Caki2 (cell line): ENCODE measurements around the gene HSPB9. TPM values are rescaled to one million over a fixed set of nuclear protein-coding genes. Genes with fewer than 3 reads are reported as not detected.

Source experiments
- DNase-seq: peaks from one replicate; pipeline ENCODE4 v3.0.0-alpha.2; 2015; ENCODE audit warnings: low read depth
- in situ Hi-C: cut with HindIII; loops from 2 replicates; pipeline ENCODE4 v1.10.0; 2016; ENCODE audit warnings: low sequenced_read_pairs, low pct_unique_long_range_greater_than_20kb, mixed read lengths
- total RNA-seq: library from RNA; depleted of rRNA; stranded (reverse); fragments of >200 nt; shearing (Covaris generic); gene quantifications from 2 replicates; pipeline ENCODE4 v1.2.3, GENCODE V29; 2014; ENCODE audit warnings: low replicate concordance; rRNA removed

Gene HSPB9, protein sequence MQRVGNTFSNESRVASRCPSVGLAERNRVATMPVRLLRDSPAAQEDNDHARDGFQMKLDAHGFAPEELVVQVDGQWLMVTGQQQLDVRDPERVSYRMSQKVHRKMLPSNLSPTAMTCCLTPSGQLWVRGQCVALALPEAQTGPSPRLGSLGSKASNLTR
- total RNA-seq, result 0.20 TPM in 1 of 2 replicates, not detected in the other

DNA sequence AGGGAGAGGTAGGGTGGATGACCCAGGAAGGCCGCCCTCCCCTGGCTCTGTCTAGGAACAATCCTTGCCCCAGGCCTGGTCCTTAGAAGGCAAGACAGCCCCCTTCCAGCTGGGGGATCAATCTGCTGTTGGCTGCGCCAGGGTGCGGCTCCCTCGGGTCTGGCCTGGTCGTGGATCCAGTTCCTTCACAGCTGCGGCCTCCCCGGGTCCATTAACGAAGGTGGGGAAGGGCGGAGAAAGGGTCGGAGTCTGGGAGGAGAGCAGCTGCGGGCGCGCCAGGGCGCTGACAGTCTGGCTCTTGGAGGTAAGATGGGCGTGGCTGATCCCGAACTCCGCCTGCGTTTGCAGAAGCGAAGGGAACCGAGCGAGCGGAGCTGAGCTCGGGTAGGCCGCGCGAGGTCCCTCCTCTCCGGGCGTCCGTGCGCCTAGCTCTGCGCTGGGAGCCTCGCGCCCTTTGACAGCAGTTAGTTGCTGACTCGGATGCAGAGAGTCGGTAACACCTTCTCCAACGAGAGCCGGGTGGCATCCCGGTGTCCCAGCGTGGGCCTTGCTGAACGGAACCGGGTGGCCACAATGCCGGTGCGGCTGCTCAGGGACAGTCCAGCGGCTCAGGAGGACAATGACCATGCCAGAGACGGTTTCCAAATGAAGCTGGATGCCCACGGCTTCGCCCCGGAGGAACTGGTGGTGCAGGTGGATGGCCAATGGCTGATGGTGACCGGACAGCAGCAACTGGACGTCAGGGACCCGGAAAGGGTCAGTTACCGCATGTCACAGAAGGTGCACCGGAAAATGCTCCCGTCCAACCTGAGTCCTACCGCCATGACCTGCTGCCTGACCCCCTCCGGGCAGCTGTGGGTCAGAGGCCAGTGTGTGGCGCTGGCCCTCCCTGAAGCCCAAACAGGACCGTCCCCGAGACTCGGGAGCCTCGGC is at the start of gene HSPB9:
HSPB9 (plus strand) TSS at position 434 of the 933 bp plus-strand sequence; CDS start at position 481, 47 bp downstream.
- no peak for DNase-seq
- in situ Hi-C loops, result no loop called here

DNA sequence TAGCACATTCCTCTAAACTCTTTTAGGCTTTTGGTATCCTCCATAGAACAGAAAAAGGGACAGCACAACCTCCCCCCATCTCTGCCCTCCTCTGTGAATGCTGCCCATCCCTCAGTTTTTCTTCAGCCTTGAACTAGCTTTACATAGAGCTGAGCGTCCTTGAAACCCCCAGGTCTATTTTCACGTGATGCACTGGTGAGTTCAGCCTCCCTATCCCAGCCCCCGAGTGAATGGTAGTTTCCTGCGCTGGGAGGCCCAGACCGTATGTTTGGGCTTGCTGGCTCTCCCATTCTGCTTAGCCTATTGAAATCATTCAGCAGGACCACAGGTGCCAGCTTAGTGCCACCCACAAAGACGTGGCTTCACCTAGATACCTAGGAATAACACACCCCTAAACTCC is 46.8 kb upstream of the HSPB9 start:
- in situ Hi-C loops, result no loop called here
- DNase-seq, result no peak

DNA sequence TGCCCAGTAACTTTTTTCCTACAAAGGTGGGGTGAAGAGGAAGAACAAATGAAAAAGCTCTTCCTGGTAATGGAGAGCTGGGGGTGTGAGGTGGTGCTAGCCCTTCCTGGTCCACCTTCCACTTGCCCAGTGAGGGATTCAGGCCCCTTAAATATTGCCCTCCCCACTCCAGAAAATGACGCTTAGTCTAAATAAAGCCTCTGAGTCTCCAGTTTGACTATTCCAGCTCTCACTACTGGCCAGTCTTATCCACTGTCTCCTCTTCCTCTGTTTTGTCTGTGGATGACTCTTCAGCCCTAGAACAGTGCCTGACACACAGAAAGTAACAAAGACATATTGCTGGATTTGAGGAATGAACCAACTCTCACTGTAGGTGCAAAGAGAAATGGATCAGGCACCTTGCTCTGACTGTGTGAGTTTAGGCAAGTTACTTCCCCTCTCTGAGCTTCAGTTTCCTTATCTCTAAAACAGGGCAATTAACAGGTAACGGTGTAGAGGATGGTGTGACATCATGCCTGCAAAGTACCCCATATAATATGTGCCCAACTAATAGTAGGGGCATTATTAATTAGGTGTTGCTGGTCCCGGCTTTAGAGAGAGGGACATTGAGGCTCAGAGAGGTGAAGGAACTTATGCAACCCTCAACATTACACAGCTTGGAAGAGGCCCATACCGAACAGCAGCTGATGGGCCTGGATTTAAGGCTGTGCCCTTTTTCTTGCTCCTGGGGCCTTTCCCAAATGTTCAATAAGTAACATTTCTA is 45.6 kb upstream of the HSPB9 start:
- no peak for DNase-seq
- in situ Hi-C loops, result no loop called here

DNA sequence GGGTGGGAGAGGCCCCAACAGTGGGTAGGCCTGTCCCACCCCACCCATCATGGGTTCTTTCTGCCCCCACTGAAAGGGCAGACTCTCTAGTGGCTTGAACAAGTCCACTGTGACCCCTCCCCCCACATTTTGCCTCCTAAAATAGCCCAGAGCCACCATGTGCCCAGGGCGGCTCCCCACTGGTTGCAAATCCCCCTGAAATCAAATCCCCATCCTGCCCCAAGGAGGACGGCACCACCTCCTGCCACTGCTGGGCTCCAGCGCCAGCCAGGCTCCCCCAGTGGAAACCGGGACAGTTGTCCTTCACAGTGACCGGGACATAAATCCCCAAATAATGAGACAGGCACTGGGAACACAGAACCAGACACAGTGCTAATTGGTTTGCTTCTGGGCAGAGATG is 44.8 kb upstream of the HSPB9 start:
- in situ Hi-C loops, result no loop called here
- DNase-seq, result no peak

DNA sequence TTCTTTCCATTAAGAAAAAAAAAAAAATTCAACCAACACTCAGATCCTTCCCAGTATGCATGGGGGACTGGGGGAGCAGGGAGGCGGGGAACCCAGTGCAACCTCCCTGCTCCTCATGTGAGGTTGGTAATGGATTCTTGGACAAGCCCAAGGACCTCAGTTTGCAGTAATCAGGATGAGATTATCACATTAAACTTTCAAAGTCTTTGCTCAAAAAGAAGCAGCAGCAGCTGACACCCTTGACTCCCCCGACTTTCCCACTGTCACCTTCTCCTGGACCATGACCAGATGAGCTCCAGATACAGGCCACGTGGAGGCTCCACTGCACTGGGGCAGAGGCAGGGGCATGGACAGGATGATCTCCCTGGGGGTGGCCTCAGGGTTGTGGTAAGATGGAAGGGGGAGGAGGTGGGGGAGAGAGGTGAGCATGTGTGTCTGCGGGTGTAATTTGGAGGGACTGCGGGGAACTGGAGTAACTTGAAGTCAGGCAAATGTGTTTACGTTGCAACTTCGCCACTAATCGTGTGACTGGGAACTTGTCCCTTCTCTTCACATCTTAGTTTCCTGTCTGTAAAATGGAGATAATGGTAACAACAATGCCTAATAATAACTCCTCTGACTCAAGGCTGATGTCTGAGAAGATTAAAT is 44.1 kb upstream of the HSPB9 start:
- in situ Hi-C loops, result no loop called here
- no peak for DNase-seq

DNA sequence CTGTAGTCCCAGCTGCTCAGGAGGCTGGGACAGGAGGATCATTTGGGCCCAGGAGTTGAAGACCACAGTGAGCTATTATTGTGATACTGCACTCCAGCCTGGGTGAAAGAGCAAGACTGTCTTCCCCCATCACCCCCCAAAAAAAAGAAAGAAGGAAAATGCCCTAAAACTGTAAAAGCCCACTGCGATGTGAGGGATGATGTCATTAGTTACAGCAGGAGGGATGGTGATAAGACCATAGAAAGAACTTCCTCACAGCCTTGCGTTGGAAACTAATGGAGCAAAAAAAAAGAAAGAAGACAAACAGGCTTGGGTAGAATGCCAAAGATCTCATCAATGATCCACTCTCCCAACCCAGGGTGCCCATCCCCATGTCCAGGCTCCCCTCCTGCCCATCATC is 43.1 kb upstream of the HSPB9 start:
- no peak for DNase-seq
- in situ Hi-C loops, result no loop called here

DNA sequence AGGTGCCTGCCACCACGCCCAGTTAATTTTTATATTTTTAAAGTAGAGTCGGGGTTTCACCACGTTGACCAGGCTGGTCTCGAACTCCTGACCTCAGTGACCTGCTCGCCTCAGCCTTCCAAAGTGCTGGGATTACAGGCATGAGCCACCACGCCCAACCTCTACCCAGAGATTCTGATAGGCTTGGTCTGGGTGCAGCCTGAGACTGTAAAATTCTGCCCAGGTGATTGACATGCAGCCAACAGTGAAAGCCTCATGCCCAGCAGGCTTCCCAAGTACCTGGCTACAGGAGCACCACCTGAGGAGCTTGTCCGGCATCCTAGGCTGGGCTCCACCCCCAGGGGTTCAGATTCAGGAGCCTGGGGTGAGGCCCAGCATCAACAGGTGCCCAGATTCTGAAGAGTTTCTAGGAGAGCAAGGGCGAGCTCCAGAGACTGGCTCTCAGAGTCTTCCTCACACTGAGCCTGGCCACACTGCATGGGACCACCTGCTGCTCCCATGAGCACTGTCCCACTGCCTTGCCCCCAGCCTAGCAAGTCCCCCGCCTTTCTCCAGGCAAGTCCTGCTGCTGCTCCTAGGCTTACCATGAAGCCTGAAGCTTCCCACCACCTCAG is 41.0 kb upstream of the HSPB9 start:
- in situ Hi-C loops, result no loop called here
- no peak for DNase-seq

DNA sequence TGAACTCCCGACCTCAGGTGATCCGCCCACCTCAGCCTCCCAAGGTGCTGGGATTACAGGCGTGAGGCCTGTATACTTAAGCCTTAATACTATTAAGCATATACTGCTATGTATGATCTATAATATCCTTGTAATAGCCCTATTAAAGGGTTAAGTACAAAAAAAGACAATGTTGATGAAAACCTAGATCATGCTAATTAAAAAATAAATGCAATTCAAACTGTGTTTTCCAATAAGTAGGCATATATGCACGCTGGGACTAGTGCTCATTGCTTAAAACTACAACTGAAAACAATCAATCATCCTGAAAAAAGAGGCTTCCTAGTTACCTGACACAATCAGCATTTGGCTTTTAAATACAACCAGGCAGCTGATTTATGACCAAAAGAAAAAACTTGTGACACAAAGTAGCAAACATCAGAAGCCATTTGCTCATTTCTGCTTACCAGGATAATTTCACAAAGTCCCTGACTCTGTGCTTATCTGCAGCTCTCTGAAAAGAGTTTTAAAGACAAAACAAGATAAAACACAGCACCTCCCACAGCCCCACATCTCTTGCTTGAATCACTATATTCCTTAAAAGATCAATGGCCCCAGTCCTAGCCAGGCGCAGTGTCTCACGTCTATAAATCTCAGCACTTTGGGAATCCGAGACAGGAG is 35.4 kb upstream of the HSPB9 start:
- in situ Hi-C loops, result no loop called here
- no peak for DNase-seq

DNA sequence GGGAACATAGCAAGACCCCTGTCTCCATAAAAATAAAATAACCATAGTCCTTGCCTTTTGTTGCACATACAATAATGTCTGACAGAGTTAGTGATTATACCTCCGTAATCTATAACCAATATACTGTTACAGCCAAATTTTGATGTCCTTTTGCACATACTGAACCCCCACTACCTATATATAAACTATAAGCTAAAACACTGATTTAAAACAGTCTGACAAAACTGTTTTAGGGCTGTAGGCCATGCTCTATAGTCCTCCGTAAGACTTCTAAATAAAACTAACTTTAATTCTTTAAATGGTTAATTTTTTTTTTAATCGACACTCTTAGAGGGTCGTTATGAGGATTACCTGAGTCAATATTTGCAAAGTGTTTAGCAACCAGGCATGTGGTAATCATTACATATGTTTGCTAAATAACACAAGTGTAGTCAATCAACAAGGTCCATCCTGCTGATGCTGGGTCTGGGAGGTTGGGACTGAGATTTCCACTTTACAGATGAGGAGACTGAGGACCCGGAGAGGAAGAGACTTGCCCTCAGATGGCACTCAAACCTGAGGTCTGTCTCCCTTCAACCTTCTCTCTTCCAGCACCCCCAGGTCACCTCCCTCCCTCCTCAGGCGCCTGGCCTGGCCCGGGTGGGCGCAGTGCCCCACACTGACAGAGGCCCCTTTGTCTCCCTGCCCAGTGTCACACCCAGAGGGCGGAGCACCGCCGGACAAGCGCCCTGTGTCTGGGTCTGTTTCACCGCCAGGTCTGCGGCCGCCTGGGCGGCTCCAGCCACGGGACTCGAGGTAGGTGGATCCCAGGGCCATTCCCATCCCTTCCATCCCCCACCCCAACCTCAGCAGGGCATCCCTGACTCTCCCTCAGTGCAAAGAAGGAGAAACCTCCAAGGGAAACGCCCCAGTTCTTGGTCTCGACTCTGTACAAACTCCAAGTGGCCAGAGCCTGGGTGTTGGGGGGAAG is 34.6 kb upstream of the HSPB9 start:
- in situ Hi-C loops, result no loop called here
- no peak for DNase-seq

DNA sequence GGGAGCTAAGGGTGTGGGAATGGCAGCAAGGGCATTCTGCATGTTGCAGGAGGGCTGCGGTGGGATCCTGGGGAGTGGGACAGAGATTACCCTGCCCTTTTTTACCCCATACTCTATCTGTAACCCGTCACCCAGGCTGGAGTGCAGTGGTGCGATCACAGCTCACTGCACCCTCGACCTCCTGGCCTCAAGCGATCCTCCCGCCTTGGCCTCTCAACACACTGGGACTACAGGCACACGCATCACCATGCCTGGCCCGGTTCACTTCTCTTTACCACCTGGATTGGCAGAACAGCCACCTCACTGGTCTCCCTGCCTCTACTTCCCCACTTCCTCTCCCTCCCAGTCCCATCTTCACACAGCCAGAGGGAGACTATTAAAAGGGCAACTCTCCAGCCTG is 33.9 kb upstream of the HSPB9 start:
- DNase-seq, result no peak
- in situ Hi-C loops, result no loop called here

DNA sequence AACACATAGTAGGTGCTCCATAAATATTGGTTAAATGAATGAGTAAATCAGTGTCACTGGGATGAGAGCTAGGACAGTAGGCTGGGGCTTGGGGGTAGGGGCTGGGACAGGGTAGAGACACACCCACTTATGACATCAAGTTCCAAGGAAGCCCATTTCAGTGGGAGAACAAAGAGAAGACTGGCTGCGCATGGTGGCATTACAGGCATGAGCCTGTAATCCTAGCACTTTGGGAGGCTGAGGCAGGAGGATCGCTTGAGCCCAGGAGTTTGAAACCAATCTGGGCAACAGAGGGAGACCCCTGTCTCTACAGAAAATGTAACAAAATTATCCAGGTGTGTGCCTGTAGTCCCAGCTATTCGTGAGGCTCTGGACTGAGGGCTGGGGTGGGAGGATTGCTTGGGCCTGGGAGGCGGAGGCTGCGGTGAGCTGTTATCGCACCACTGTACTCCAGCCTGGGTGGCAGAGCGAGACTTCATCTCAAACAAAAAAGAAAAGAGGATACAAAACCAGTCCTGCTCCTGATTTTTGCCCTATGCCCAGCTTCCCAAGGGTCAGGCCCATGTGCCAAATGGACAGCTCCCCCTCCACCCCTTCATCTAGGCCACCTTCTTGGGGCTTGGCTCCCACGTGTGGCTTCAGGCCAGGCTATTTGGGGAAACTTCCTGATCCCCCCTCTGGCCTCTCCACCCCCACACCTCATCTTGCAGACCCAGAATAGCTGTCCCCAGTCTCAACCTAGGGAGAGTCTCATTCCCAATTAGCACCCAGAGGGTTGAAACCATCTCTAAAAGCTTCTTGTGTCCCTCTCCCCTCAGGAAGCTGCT is 31.4 kb upstream of the HSPB9 start:
- DNase-seq, result no peak
- in situ Hi-C loops, result no loop called here

DNA sequence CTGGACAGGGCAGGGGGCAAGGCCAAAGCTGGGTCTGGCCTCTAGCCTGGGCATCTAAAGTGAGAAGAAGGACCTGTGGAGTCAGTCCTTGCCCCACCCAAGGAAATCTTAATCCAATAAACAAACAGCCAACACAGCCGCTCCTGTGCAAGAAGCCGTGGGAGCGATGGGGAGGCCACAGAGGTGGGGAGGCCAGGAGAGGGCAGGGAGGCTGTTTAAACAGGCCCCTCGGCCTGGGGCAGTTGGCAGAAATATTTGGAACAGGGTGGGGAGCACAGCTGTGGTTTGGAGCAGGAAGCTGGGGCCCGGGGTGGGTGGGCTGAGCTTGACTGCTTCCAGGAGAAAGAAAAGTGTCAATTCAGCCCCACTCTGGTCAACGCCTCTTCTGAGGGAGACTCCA is 29.7 kb upstream of the HSPB9 start:
- in situ Hi-C loops, result no loop called here

DNA sequence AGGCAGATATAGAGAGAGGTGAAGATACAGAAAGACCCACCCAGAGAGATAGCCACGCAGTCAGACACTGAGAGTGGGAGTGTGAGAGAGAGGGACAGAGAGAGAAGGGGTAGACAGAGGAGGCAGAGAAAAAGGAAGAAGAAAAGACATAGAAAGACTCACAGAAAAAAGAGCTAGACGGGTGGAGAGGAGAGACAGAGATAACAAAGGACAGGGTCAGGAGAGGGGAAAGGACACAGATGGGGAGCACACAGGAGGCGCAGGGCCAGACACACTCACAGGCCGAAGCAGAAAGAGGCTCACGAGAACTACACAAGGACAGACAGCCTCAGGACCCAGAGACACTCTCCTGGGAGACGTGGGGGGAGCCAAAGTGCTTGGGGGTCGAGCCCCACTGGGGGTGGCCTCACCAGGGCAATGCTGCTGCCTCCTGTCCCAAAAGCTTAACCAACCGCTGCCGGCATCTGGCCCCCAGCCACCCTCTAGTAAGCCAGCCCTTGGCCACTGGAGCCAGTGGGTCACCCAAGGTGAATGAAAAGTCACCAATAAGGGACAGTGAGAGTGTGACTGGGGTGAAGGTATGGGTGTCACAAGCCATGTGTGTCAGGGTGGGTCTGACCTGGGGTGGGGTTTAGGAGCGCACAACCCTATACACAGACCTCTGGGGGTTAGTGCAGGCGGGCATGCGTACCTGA is 28.1 kb upstream of the HSPB9 start:
- in situ Hi-C loops, result no loop called here
- DNase-seq, result no peak

More for the DNA sequence above, 29.7 kb upstream of the HSPB9 start:
- DNase-seq, result no peak

DNA sequence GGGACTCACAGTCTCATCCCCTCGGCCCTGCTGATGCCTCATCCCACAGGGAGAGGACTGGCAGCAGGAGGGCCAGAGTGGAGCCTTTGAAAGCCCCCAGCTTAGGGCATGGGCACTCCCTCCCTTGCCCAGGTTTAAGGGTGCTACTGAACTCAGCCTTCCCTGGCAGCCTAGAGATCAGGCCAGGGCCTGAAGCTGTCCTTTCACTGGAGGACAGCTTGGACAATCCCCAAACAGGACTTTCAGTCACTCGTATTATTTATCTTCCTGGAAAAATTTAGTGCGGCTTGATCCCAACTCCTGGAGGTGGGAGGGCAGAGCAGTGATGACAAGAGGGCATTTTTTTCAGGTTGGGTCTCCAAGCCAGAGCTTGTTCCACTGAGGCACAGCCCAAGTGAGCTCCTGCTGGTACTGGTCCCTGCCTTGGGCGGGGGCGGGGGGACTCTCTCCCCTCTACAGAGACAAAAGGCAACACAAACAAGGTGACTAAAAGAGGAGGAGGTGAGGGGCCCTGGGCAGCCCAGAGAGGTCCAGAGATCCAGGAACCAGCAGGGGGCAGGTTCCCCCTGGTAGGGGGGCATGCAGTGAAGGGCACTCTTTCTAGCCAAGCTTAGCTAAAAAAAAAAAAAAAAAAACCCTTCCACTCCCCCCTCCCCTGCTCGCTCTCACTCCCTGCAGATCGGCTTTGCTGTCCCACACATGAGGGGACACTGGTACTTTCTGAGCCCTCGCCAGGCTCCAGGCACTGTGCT is 26.1 kb upstream of the HSPB9 start:
- in situ Hi-C loops, result no loop called here
- no peak for DNase-seq
